HG02840 (cell line): ENCODE results near the gene SPDYE1.

ENCODE experiments used
- ATAC-seq: cut with Tn5 transposase; IDR thresholded peaks from one replicate; pipeline ENCODE4 v1.9.1; 2021; ENCODE audit warnings: mild to moderate bottlenecking, moderate library complexity, moderate number of reproducible peaks; ENCODE audit not compliant: unreplicated experiment, low FRiP score

Gene SPDYE1

GRCh38 chr7:44059219-44060090 lies 61.8 kb downstream of the SPDYE1 start:
- ATAC-seq, result no peak
